Measurements from ENCODE around the gene CHRNB2. TPM values are rescaled to one million over a fixed set of nuclear protein-coding genes. Genes with fewer than 3 reads are reported as not detected.

Gene CHRNB2
- total RNA-seq, 4 donors from 2014 or later: not detected

- in situ Hi-C loops (cut with MboI; ENCODE audit: low sequenced_read_pairs in 4 of 4): loop anchor here in 1 of 4 donors (10.0 kb wide), 1 partner anchor 305 kb away; no protein-coding TSS in a partner anchor
Measured at GRCh38 chr1:154579374-154579773, 11.8 kb downstream of the CHRNB2 start.

GRCh38 chr1:154581766-154582165, 14.2 kb downstream of the CHRNB2 start:
- no peak for ATAC-seq
- no peak for DNase-seq
- TF ChIP-seq POLR2A (IDR thresholded peaks at IDR 0.05) (no peak), CTCF (IDR thresholded peaks at IDR 0.05 in 4 of 5, conservative IDR thresholded peaks at IDR 0.05 in 1 of 5) (no peak)
- no peaks in the 10 kb centered on the region for H3K4me1 ChIP-seq
- no peak overlapping the region for H3K27ac ChIP-seq
- H3K4me3 ChIP-seq: no peak overlapping the region
- H3K9me3 ChIP-seq: no peaks in the 10 kb centered on the region
- intact Hi-C loops (cut with DNase I; ENCODE audit: low total_unique reads) (no loop called here), in situ Hi-C loops (cut with MboI; ENCODE audit: low sequenced_read_pairs in 4 of 4) (no loop called here)
- no peaks in the 10 kb centered on the region for H3K27me3 ChIP-seq
- H3K36me3 ChIP-seq: peaks cover 3 to 78% of the 10 kb centered on the region in 2 donors

More at GRCh38 chr1:154579374-154579773, 11.8 kb downstream of the CHRNB2 start:
- no peak for ATAC-seq
- intact Hi-C loops (cut with DNase I; ENCODE audit: low total_unique reads): no loop called here
- TF ChIP-seq POLR2A (IDR thresholded peaks at IDR 0.05) (no peak), CTCF (IDR thresholded peaks at IDR 0.05 in 4 of 5, conservative IDR thresholded peaks at IDR 0.05 in 1 of 5) (no peak)
- Histone ChIP-seq H3K4me3 (no peak overlapping the region), H3K36me3 (peaks cover 3 to 54% of the 10 kb centered on the region in 2 donors), H3K27ac (no peak overlapping the region), H3K4me1 (no peaks in the 10 kb centered on the region), H3K27me3 (no peaks in the 10 kb centered on the region), H3K9me3 (no peaks in the 10 kb centered on the region)
- no peak for DNase-seq

- Histone ChIP-seq H3K27me3 (no peaks in the 10 kb centered on the region), H3K27ac (no peak overlapping the region), H3K9me3 (no peaks in the 10 kb centered on the region), H3K36me3 (peaks cover 3 to 89% of the 10 kb centered on the region in 2 donors), H3K4me3 (no peak overlapping the region), H3K4me1 (no peaks in the 10 kb centered on the region)
- intact Hi-C loops (cut with DNase I; ENCODE audit: low total_unique reads) (no loop called here), in situ Hi-C loops (cut with MboI; ENCODE audit: low sequenced_read_pairs in 4 of 4) (no loop called here)
- DNase-seq (no peak), ATAC-seq (no peak)
- TF ChIP-seq CTCF (IDR thresholded peaks at IDR 0.05 in 4 of 5, conservative IDR thresholded peaks at IDR 0.05 in 1 of 5) (no peak), POLR2A (IDR thresholded peaks at IDR 0.05) (no peak)
Measured at GRCh38 chr1:154582885-154583284, 15.3 kb downstream of the CHRNB2 start.

- DNase-seq (no peak), ATAC-seq (no peak)
- Histone ChIP-seq H3K36me3 (peaks cover 7 to 96% of the 10 kb centered on the region in 2 donors), H3K4me3 (no peak overlapping the region), H3K4me1 (no peaks in the 10 kb centered on the region), H3K27ac (no peak overlapping the region), H3K27me3 (no peaks in the 10 kb centered on the region), H3K9me3 (no peaks in the 10 kb centered on the region)
- no peak for TF ChIP-seq CTCF (IDR thresholded peaks at IDR 0.05 in 4 of 5, conservative IDR thresholded peaks at IDR 0.05 in 1 of 5)
- TF ChIP-seq POLR2A (IDR thresholded peaks at IDR 0.05): no peak
- in situ Hi-C loops (cut with MboI; ENCODE audit: low sequenced_read_pairs in 4 of 4) (no loop called here), intact Hi-C loops (cut with DNase I; ENCODE audit: low total_unique reads) (no loop called here)
Measured at GRCh38 chr1:154583773-154584172, 16.2 kb downstream of the CHRNB2 start.

All from gastrocnemius medialis (tissue), 4 donors.